Stimulated activated CD4-positive, alpha-beta T cell treated with anti-CD3 and anti-CD28 coated beads, Interleukin-12 subunit alpha, Interleukin-12 subunit beta, amount 100 ng/mL, for 24 hours (primary cell): ENCODE results near the gene OXTR.
"Not testable (repeated sequence)": the region's sequence is repeated elsewhere in the genome, so short reads cannot be mapped to it uniquely, and the experiment has no call there.

Experiments used
- DNase-seq, 2 experiments: peaks; one replicate each; pipeline ENCODE4 v3.0.0-alpha.2; 2020; ENCODE audit warnings: low read depth in 2 of 2

OXTR gene

GRCh38 chr3:8741581-8742261 lies 27.7 kb downstream of the OXTR start:
- DNase-seq: no peak

- no peak for DNase-seq
These were observed 29.5 kb downstream of the OXTR start for GRCh38 chr3:8739757-8740504.

- DNase-seq: no peak
These were observed 30.8 kb downstream of the OXTR start for GRCh38 chr3:8738639-8739038.

- no peak for DNase-seq
These were observed 31.6 kb downstream of the OXTR start for GRCh38 chr3:8737823-8738222.

GRCh38 chr3:8737301-8737700 lies 32.1 kb downstream of the OXTR start:
- DNase-seq: no peak

GRCh38 chr3:8736436-8736835 lies 33.0 kb downstream of the OXTR start:
- no peak for DNase-seq

GRCh38 chr3:8734908-8735307 lies 34.5 kb downstream of the OXTR start:
- no peak for DNase-seq

GRCh38 chr3:8734137-8734878 lies 35.1 kb downstream of the OXTR start:
- no peak for DNase-seq

- no peak for DNase-seq
These were observed 35.9 kb downstream of the OXTR start, which contains the start of gene CAV3 for GRCh38 chr3:8733332-8734094. CAV3 (plus strand) TSS chr3:8733802; CDS start chr3:8733877, 75 bp downstream.

GRCh38 chr3:8732413-8732812 lies 37.0 kb downstream of the OXTR start:
- DNase-seq: no peak

GRCh38 chr3:8730656-8731055 lies 38.8 kb downstream of the OXTR start:
- no peak for DNase-seq

GRCh38 chr3:8729479-8729878 lies 39.9 kb downstream of the OXTR start:
- DNase-seq: no peak

GRCh38 chr3:8727605-8728512 lies 41.6 kb downstream of the OXTR start:
- no peak for DNase-seq

GRCh38 chr3:8724108-8724752 lies 45.2 kb downstream of the OXTR start:
- DNase-seq: no peak

- DNase-seq: no peak
These were observed 45.8 kb downstream of the OXTR start for GRCh38 chr3:8723612-8724011.

- no peak for DNase-seq
These were observed 46.6 kb downstream of the OXTR start for GRCh38 chr3:8722808-8723207.

- DNase-seq: not testable (repeated sequence)
These were observed 53.7 kb downstream of the OXTR start for GRCh38 chr3:8715757-8716156.

GRCh38 chr3:8713901-8714759 lies 55.3 kb downstream of the OXTR start:
- no peak for DNase-seq

- no peak for DNase-seq
These were observed 56.5 kb downstream of the OXTR start for GRCh38 chr3:8712908-8713255.
